PC-3 (cell line): Measurements from ENCODE around the gene PLA2G4D.

Experiments used
- CTCF ChIP-seq: fragments of 300-600 bp; sonication (generic); conservative IDR thresholded peaks from 2 replicates; pipeline ENCODE4 v1.5.1; 2017; ENCODE audit warnings: antibody characterized with exemption, low read depth, mild to moderate bottlenecking, low read length
- EZH2 ChIP-seq: fragments of 300-600 bp; sonication (generic); IDR thresholded peaks from one replicate; pipeline ENCODE4 v1.6.1; 2017; ENCODE audit warnings: antibody characterized with exemption, mild to moderate bottlenecking, low read length; ENCODE audit not compliant: unreplicated experiment
- EZH2phosphoT487 ChIP-seq: fragments of 300-600 bp; sonication (generic); IDR thresholded peaks from 2 replicates; pipeline ENCODE4 v1.6.1; 2018; ENCODE audit warnings: mild to moderate bottlenecking, antibody characterized with exemption, low read length, borderline replicate concordance

- TF ChIP-seq EZH2 (no peak), CTCF (no peak), EZH2phosphoT487 (no peak)
Observed at GRCh38 chr15:42121682-42122081, 27.3 kb upstream of the PLA2G4D start.
